IPS-18c (cell line): Measurements from ENCODE around the gene MOSPD3.

ENCODE experiments used
- H3K4me3 ChIP-seq: 2 replicates; pipeline ENCODE4 v1.7.0; 2013; ENCODE audit warnings: low read depth, mild to moderate bottlenecking, low read length, moderate library complexity; ENCODE audit not compliant: insufficient read depth
- H3K9me3 ChIP-seq: one replicate; pipeline ENCODE4 v1.6.1; 2013; ENCODE audit warnings: mild to moderate bottlenecking, low read length, moderate library complexity; ENCODE audit not compliant: control insufficient read depth, insufficient read depth

MOSPD3 gene

GRCh38 chr7:100584683-100585510, 27.4 kb upstream of the MOSPD3 start:
- Histone ChIP-seq H3K4me3 (peak overlapping the region; percentile 92), H3K9me3 (no peaks in the 10 kb centered on the region)

GRCh38 chr7:100585511-100586265, 26.7 kb upstream of the MOSPD3 start, which contains the start of gene LRCH4:
Gene LRCH4 (minus strand): TSS chr7:100586129. CDS start chr7:100586100, 29 bp downstream.
- no peaks in the 10 kb centered on the region for H3K9me3 ChIP-seq
- H3K4me3 ChIP-seq: peak within 1 kb of the TSS; percentile 92

- Histone ChIP-seq H3K4me3 (peak within 1 kb of the TSS; percentile 92), H3K9me3 (no peaks in the 10 kb centered on the region)
Measured at GRCh38 chr7:100586266-100587025, 25.9 kb upstream of the MOSPD3 start, which contains the start of gene FBXO24. Gene FBXO24 (plus strand): TSS chr7:100586328. CDS start chr7:100586626, 298 bp downstream.

GRCh38 chr7:100588438-100588837, 23.9 kb upstream of the MOSPD3 start:
- Histone ChIP-seq H3K9me3 (no peaks in the 10 kb centered on the region), H3K4me3 (no peak overlapping the region)

GRCh38 chr7:100589341-100589947, 22.9 kb upstream of the MOSPD3 start:
- no peaks in the 10 kb centered on the region for H3K9me3 ChIP-seq
- no peak overlapping the region; the same call in 1 of the 2 replicates for H3K4me3 ChIP-seq

GRCh38 chr7:100590077-100590737, 22.1 kb upstream of the MOSPD3 start:
- Histone ChIP-seq H3K9me3 (no peaks in the 10 kb centered on the region), H3K4me3 (no peak overlapping the region; the same call in 1 of the 2 replicates)

- no peak overlapping the region for H3K4me3 ChIP-seq
- no peaks in the 10 kb centered on the region for H3K9me3 ChIP-seq
Measured at GRCh38 chr7:100591596-100591995, 20.7 kb upstream of the MOSPD3 start.

GRCh38 chr7:100595188-100595587, 17.2 kb upstream of the MOSPD3 start:
- Histone ChIP-seq H3K9me3 (no peaks in the 10 kb centered on the region), H3K4me3 (no peak overlapping the region)

- Histone ChIP-seq H3K9me3 (no peaks in the 10 kb centered on the region), H3K4me3 (no peak overlapping the region)
Measured at GRCh38 chr7:100598425-100598824, 13.9 kb upstream of the MOSPD3 start.

- Histone ChIP-seq H3K4me3 (no peak overlapping the region; the same call in 1 of the 2 replicates), H3K9me3 (no peaks in the 10 kb centered on the region)
Measured at GRCh38 chr7:100599911-100600729, 12.2 kb upstream of the MOSPD3 start.

- Histone ChIP-seq H3K4me3 (no peak overlapping the region; the same call in 1 of the 2 replicates), H3K9me3 (no peaks in the 10 kb centered on the region)
Measured at GRCh38 chr7:100600730-100601038, 11.7 kb upstream of the MOSPD3 start.

GRCh38 chr7:100602889-100603725, 9.2 kb upstream of the MOSPD3 start:
- Histone ChIP-seq H3K9me3 (no peaks in the 10 kb centered on the region), H3K4me3 (peak overlapping the region; percentile 63)

- Histone ChIP-seq H3K9me3 (no peaks in the 10 kb centered on the region), H3K4me3 (peak overlapping the region; percentile 63)
Measured at GRCh38 chr7:100603726-100604027, 8.7 kb upstream of the MOSPD3 start.

GRCh38 chr7:100604028-100604975, 8.0 kb upstream of the MOSPD3 start:
- Histone ChIP-seq H3K9me3 (no peaks in the 10 kb centered on the region), H3K4me3 (peak overlapping the region; percentile 68)
